K562 (cell line): ENCODE data around the gene STX1B. TPM values are rescaled to one million over a fixed set of nuclear protein-coding genes. Genes with fewer than 3 reads are reported as not detected.

Source experiments
- BRD9 ChIP-seq: fragments of 450-650 bp; IDR thresholded peaks from 2 replicates; pipeline ENCODE4 v1.6.1; 2018; ENCODE audit warnings: low read depth; ENCODE audit not compliant: partially characterized antibody
- CSDE1 ChIP-seq, 2 experiments: fragments of 450-650 bp; IDR thresholded peaks; 2 replicates each; pipeline ENCODE4 v1.6.1; 2016; ENCODE audit warnings: mild to moderate bottlenecking in 1 of 2
- CTBP1 ChIP-seq: fragments of 450-650 bp; IDR thresholded peaks from 2 replicates; pipeline ENCODE4 v1.6.1; 2016; ENCODE audit warnings: borderline replicate concordance
- DEAF1 ChIP-seq: fragments of 450-650 bp; formaldehyde crosslinking; IDR thresholded peaks from 2 replicates; pipeline ENCODE4 v1.4.0; 2020; ENCODE audit warnings: mild to moderate bottlenecking, moderate library complexity
- ESRRB ChIP-seq: fragments of 250-450 bp; sonication (Bioruptor Pico); IDR thresholded peaks from 2 replicates; pipeline ENCODE4 v1.5.0; 2020; ENCODE audit warnings: mild to moderate bottlenecking, moderate library complexity, borderline replicate concordance
- HDGF ChIP-seq: fragments of 450-650 bp; IDR thresholded peaks from 2 replicates; pipeline ENCODE4 v1.6.1; 2016
- PCBP1 ChIP-seq: fragments of 200-400 bp; formaldehyde crosslinking; IDR thresholded peaks from 2 replicates; pipeline ENCODE4 v1.6.1; 2018; ENCODE audit warnings: mild to moderate bottlenecking, low read depth, low read length; ENCODE audit not compliant: poor library complexity, severe bottlenecking
- SIN3A ChIP-seq, 2 experiments: fragments of 150-350 bp in 1 of 2; IDR thresholded peaks; 2 replicates each; pipeline ENCODE4 v1.6.1; 2011 to 2016; ENCODE audit warnings: borderline replicate concordance in 2 of 2, low read depth in 2 of 2, low read length in 2 of 2, mild to moderate bottlenecking in 2 of 2, moderate library complexity in 2 of 2; ENCODE audit not compliant: control insufficient read depth in 1 of 2
- TAF9B ChIP-seq: fragments of 450-650 bp; IDR thresholded peaks from 2 replicates; pipeline ENCODE4 v1.6.1; 2018; ENCODE audit warnings: mild to moderate bottlenecking; ENCODE audit not compliant: partially characterized antibody
- TFAP4 ChIP-seq: sonication (generic); formaldehyde crosslinking; IDR thresholded peaks from 2 replicates; pipeline ENCODE4 v1.8.0; 2022; ENCODE audit warnings: missing genetic modification reagents, mild to moderate bottlenecking, moderate library complexity, borderline replicate concordance
- VEZF1 ChIP-seq: fragments of 200-800 bp; sonication (Bioruptor generic); IDR thresholded peaks from 2 replicates; pipeline ENCODE4 v1.6.1; 2017; ENCODE audit warnings: missing genetic modification characterization, missing compliant biosample characterization
- ZBTB7A ChIP-seq: IDR thresholded peaks from 2 replicates; pipeline ENCODE4 v1.6.1; 2011; ENCODE audit warnings: low read depth, mild to moderate bottlenecking, low read length, moderate library complexity, borderline replicate concordance; ENCODE audit not compliant: control insufficient read depth
- ZNF277 ChIP-seq: fragments of 250-450 bp; sonication (Bioruptor Pico); IDR thresholded peaks from 2 replicates; pipeline ENCODE4 v1.8.0; 2022; ENCODE audit warnings: inconsistent platforms, mild to moderate bottlenecking, moderate library complexity, borderline replicate concordance
- polyA plus RNA-seq, 8 experiments: library from polyadenylated mRNA; depleted of rRNA in 4 of 8; stranded (reverse) in 5 of 8; unstranded in 3 of 8; fragments of >200 nt; fragmentation: Nextera tagmentation in 2 of 8; fragmentation: Illumina TruSeq in 1 of 8; extraction: Ambion mirVana in 2 of 8; extraction: Trizol in 1 of 8; gene quantifications; 2 replicates each; pipeline versions ENCODE4 v1.2.1 to v1.2.3, GENCODE V29; 2011 to 2014; ENCODE audit warnings: inconsistent platforms in 1 of 8, missing spikeins in 1 of 8
- total RNA-seq, 7 experiments: library from RNA; depleted of rRNA in 6 of 7; stranded (reverse); fragments of >200 nt in 6 of 7; fragmentation: Illumina TruSeq in 2 of 7; extraction: Trizol in 2 of 7; gene quantifications; 2 replicates each; pipeline versions ENCODE4 v1.2.1 to v1.2.3, GENCODE V29; 2011 to 2021; ENCODE audit warnings: low replicate concordance in 1 of 7

STX1B gene
- total and polyA plus RNA-seq, 9 of the 15 experiments (the other 6 are each of a cell fraction or from before 2014, with no cell fraction given): 0.07 to 2.5 (median 0.86) TPM

- no peak for TF ChIP-seq CSDE1 (IDR thresholded peaks at IDR 0.05)
- no peak for TF ChIP-seq BRD9
- no peak for TF ChIP-seq ESRRB (CRISPR knock-in tag)
- TF ChIP-seq TAF9B: no peak
- TF ChIP-seq HDGF: 0 out of 2 replicates have a peak, but pooled peaks have one; percentile 84
- peak; percentile 74 for TF ChIP-seq VEZF1
- TF ChIP-seq CTBP1: peak; percentile 53; the same call in 1 of the 2 replicates
- peak; percentile 85 for TF ChIP-seq TFAP4 (CRISPR knock-in tag)
- peak; percentile 62; the same call in 1 of the 2 replicates for TF ChIP-seq DEAF1 (CRISPR knock-in tag)
- no peak for TF ChIP-seq ZBTB7A
- no peak for TF ChIP-seq ZNF277 (CRISPR knock-in tag)
- peak in 1 of 2 experiments; percentile 32; a peak in 1 of 4 replicates for TF ChIP-seq SIN3A (IDR thresholded peaks at IDR 0.05; ENCODE audit: borderline replicate concordance in 2 of 2, control insufficient read depth in 1 of 2, low read depth in 2 of 2, low read length in 2 of 2)
- no peak for TF ChIP-seq PCBP1
These were observed 68.6 kb downstream of the STX1B start (continued) for GRCh38 chr16:30941600-30942425.
